Neural cell (in vitro differentiated cells): Measurements from ENCODE around the gene NBEA. TPM values are rescaled to one million over a fixed set of nuclear protein-coding genes. Genes with fewer than 3 reads are reported as not detected.

ENCODE experiments used
- H2AFZ ChIP-seq: fragments of 200-600, 300-800 bp; sonication (generic), shearing (Covaris generic); 2 replicates; pipeline ENCODE4 v1.6.0; 2014; ENCODE audit warnings: low read depth, mild to moderate bottlenecking, antibody characterized with exemption, low read length, moderate library complexity
- H3F3A ChIP-seq: fragments of 200-600 bp; shearing (Covaris generic); 2 replicates; pipeline ENCODE4 v1.6.1; 2016; ENCODE audit warnings: mild to moderate bottlenecking, moderate library complexity, mixed read lengths, antibody characterized with exemption, low read length; ENCODE audit not compliant: insufficient read depth, poor library complexity, severe bottlenecking
- H3K27ac ChIP-seq: fragments of 200-600, 300-800 bp; sonication (generic), shearing (Covaris generic); 2 replicates; pipeline ENCODE4 v1.5.1; 2014; ENCODE audit warnings: mild to moderate bottlenecking, low read length, moderate library complexity
- H3K27me3 ChIP-seq: fragments of 300-800, 200-600 bp; sonication (generic), shearing (Covaris generic); 2 replicates; pipeline ENCODE4 v1.6.0; 2014; ENCODE audit warnings: mild to moderate bottlenecking, low read depth, low read length, moderate library complexity; ENCODE audit not compliant: insufficient read depth
- H3K36me3 ChIP-seq: fragments of 300-800, 200-600 bp; sonication (generic), shearing (Covaris generic); 2 replicates; pipeline ENCODE4 v1.5.1; 2014; ENCODE audit warnings: mild to moderate bottlenecking, antibody characterized with exemption, low read length, moderate library complexity; ENCODE audit not compliant: insufficient read depth
- H3K4me2 ChIP-seq: fragments of 300-800, 200-600 bp; sonication (generic), shearing (Covaris generic); 2 replicates; pipeline ENCODE4 v1.6.0; 2014; ENCODE audit warnings: mild to moderate bottlenecking, low read length
- H3K4me3 ChIP-seq: fragments of 300-800, 200-600 bp; sonication (generic), shearing (Covaris generic); 2 replicates; pipeline ENCODE4 v1.5.1; 2014; ENCODE audit warnings: mild to moderate bottlenecking, low read length, moderate library complexity
- H3K79me2 ChIP-seq: fragments of 200-600 bp; shearing (Covaris generic); replicated peaks from 2 replicates; pipeline ENCODE4 v1.6.0; 2014; ENCODE audit warnings: mild to moderate bottlenecking, low read length, moderate library complexity; ENCODE audit not compliant: insufficient read depth
- H3K9ac ChIP-seq: fragments of 300-800, 200-600 bp; sonication (generic), shearing (Covaris generic); 2 replicates; pipeline ENCODE4 v1.6.1; 2016; ENCODE audit warnings: mild to moderate bottlenecking, low read length, mixed read lengths
- H3K9me2 ChIP-seq: fragments of 200-600 bp; shearing (Covaris generic); 2 replicates; pipeline ENCODE4 v1.6.1; 2016; ENCODE audit warnings: mild to moderate bottlenecking, low read length, mixed read lengths; ENCODE audit not compliant: insufficient read depth
- H3K9me3 ChIP-seq: fragments of 200-600, 300-800 bp; sonication (generic), shearing (Covaris generic); 2 replicates; pipeline ENCODE4 v1.6.1; 2016; ENCODE audit warnings: mild to moderate bottlenecking, mixed run types, low read length, moderate library complexity, mixed read lengths
- H4K20me1 ChIP-seq: fragments of 200-600 bp; shearing (Covaris generic); 2 replicates; pipeline ENCODE4 v1.6.1; 2016; ENCODE audit warnings: mild to moderate bottlenecking, mixed run types; ENCODE audit not compliant: insufficient read depth
- CTCF ChIP-seq: fragments of 450-650 bp; IDR thresholded peaks from 2 replicates; pipeline ENCODE4 v1.5.1; 2014; ENCODE audit warnings: antibody characterized with exemption, mild to moderate bottlenecking, moderate library complexity; ENCODE audit not compliant: poor library complexity, severe bottlenecking
- EP300 ChIP-seq: fragments of 450-650 bp; conservative IDR thresholded peaks from 2 replicates; pipeline ENCODE4 v1.6.1; 2014; ENCODE audit warnings: antibody characterized with exemption, mild to moderate bottlenecking, moderate library complexity; ENCODE audit not compliant: poor library complexity, severe bottlenecking
- EZH2 ChIP-seq: fragments of 200-600, 300-800 bp; shearing (Covaris generic), sonication (generic); IDR thresholded peaks from 2 replicates; pipeline ENCODE4 v1.6.1; 2014; ENCODE audit warnings: antibody characterized with exemption, low read length, borderline replicate concordance, mild to moderate bottlenecking; ENCODE audit not compliant: insufficient read depth, poor library complexity, severe bottlenecking
- MXI1 ChIP-seq: fragments of 450-650 bp; conservative IDR thresholded peaks from 2 replicates; pipeline ENCODE4 v1.6.1; 2014; ENCODE audit warnings: antibody characterized with exemption, mild to moderate bottlenecking; ENCODE audit not compliant: poor library complexity, severe bottlenecking
- POLR2AphosphoS5 ChIP-seq: IDR thresholded peaks from 2 replicates; pipeline ENCODE4 v1.6.1; 2012
- RAD21 ChIP-seq: fragments of 450-650 bp; conservative IDR thresholded peaks from 2 replicates; pipeline ENCODE4 v1.6.1; 2014; ENCODE audit warnings: antibody characterized with exemption, mild to moderate bottlenecking, moderate library complexity
- SMC3 ChIP-seq: fragments of 450-650 bp; conservative IDR thresholded peaks from 2 replicates; pipeline ENCODE4 v1.6.1; 2014; ENCODE audit warnings: antibody characterized with exemption, mild to moderate bottlenecking, moderate library complexity; ENCODE audit not compliant: poor library complexity
- TAF1 ChIP-seq: IDR thresholded peaks from 2 replicates; pipeline ENCODE4 v1.6.1; 2012; ENCODE audit warnings: low read depth
- polyA plus RNA-seq: library from polyadenylated mRNA; depleted of rRNA; stranded (reverse); fragments of >200 nt; gene quantifications from 2 replicates; pipeline ENCODE4 v1.2.3, GENCODE V29; 2014
- TF ChIP-seq, protein P1 (sequence below): IDR thresholded peaks from 2 replicates; pipeline ENCODE4 v1.6.1; 2012; ENCODE audit warnings: borderline replicate concordance

Gene NBEA
- polyA plus RNA-seq, 1 donor from 2014 or later: 55.8 TPM

- no peaks in the 10 kb centered on the region for H3K9me2 ChIP-seq
- no peaks in the 10 kb centered on the region for H3K9me3 ChIP-seq
- no peak overlapping the region for H2AFZ ChIP-seq
- H3K79me2 ChIP-seq: no peaks in the 10 kb centered on the region
- TF ChIP-seq EZH2 (no peak), EP300 (no peak)
- H3K27ac ChIP-seq: no peak overlapping the region
- H3K27me3 ChIP-seq: no peaks in the 10 kb centered on the region
- no peak overlapping the region for H3K4me2 ChIP-seq
- no peak overlapping the region for H3K4me3 ChIP-seq
- no peaks in the 10 kb centered on the region for H4K20me1 ChIP-seq
- H3K36me3 ChIP-seq: no peaks in the 10 kb centered on the region
- H3K9ac ChIP-seq: no peak overlapping the region
- H3F3A ChIP-seq: no peaks in the 10 kb centered on the region
Measured at GRCh38 chr13:35460061-35460460, 518.0 kb downstream of the NBEA start.

- no peaks in the 10 kb centered on the region for H3K9me3 ChIP-seq
- H2AFZ ChIP-seq: no peak overlapping the region
- H3K27me3 ChIP-seq: peaks cover 14% of the 10 kb centered on the region
- no peak overlapping the region for H3K4me2 ChIP-seq
- H3K9ac ChIP-seq: no peak overlapping the region
- no peaks in the 10 kb centered on the region for H4K20me1 ChIP-seq
- H3K9me2 ChIP-seq: no peaks in the 10 kb centered on the region
- H3F3A ChIP-seq: no peaks in the 10 kb centered on the region
- no peak overlapping the region for H3K4me3 ChIP-seq
- no peaks in the 10 kb centered on the region for H3K36me3 ChIP-seq
- H3K27ac ChIP-seq: no peak overlapping the region
- H3K79me2 ChIP-seq: no peaks in the 10 kb centered on the region
- TF ChIP-seq RAD21 (no peak), EP300 (no peak), EZH2 (no peak), CTCF (no peak), POLR2AphosphoS5 (no peak), MXI1 (no peak), TAF1 (no peak), SMC3 (no peak)
- TF ChIP-seq, protein P1, sequence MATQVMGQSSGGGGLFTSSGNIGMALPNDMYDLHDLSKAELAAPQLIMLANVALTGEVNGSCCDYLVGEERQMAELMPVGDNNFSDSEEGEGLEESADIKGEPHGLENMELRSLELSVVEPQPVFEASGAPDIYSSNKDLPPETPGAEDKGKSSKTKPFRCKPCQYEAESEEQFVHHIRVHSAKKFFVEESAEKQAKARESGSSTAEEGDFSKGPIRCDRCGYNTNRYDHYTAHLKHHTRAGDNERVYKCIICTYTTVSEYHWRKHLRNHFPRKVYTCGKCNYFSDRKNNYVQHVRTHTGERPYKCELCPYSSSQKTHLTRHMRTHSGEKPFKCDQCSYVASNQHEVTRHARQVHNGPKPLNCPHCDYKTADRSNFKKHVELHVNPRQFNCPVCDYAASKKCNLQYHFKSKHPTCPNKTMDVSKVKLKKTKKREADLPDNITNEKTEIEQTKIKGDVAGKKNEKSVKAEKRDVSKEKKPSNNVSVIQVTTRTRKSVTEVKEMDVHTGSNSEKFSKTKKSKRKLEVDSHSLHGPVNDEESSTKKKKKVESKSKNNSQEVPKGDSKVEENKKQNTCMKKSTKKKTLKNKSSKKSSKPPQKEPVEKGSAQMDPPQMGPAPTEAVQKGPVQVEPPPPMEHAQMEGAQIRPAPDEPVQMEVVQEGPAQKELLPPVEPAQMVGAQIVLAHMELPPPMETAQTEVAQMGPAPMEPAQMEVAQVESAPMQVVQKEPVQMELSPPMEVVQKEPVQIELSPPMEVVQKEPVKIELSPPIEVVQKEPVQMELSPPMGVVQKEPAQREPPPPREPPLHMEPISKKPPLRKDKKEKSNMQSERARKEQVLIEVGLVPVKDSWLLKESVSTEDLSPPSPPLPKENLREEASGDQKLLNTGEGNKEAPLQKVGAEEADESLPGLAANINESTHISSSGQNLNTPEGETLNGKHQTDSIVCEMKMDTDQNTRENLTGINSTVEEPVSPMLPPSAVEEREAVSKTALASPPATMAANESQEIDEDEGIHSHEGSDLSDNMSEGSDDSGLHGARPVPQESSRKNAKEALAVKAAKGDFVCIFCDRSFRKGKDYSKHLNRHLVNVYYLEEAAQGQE: no peak
Measured at GRCh38 chr13:35465371-35465770, 523.3 kb downstream of the NBEA start.

- Histone ChIP-seq H3K4me3 (no peak overlapping the region), H3K27me3 (peaks cover 42% of the 10 kb centered on the region), H3K36me3 (no peaks in the 10 kb centered on the region), H3K9me3 (no peaks in the 10 kb centered on the region), H3F3A (no peaks in the 10 kb centered on the region), H3K9ac (no peak overlapping the region), H4K20me1 (no peaks in the 10 kb centered on the region), H3K9me2 (no peaks in the 10 kb centered on the region), H3K4me2 (no peak overlapping the region), H2AFZ (no peak overlapping the region), H3K79me2 (no peaks in the 10 kb centered on the region), H3K27ac (no peak overlapping the region)
- no peak for TF ChIP-seq EZH2
- TF ChIP-seq MXI1: no peak
- TF ChIP-seq RAD21: no peak
- TF ChIP-seq POLR2AphosphoS5: no peak
- TF ChIP-seq SMC3: no peak
- TF ChIP-seq TAF1: no peak
- TF ChIP-seq EP300: no peak
Measured at GRCh38 chr13:35468195-35468594, 526.1 kb downstream of the NBEA start.
